ENCODE results near the gene GM2A.

Gene GM2A

DNA sequence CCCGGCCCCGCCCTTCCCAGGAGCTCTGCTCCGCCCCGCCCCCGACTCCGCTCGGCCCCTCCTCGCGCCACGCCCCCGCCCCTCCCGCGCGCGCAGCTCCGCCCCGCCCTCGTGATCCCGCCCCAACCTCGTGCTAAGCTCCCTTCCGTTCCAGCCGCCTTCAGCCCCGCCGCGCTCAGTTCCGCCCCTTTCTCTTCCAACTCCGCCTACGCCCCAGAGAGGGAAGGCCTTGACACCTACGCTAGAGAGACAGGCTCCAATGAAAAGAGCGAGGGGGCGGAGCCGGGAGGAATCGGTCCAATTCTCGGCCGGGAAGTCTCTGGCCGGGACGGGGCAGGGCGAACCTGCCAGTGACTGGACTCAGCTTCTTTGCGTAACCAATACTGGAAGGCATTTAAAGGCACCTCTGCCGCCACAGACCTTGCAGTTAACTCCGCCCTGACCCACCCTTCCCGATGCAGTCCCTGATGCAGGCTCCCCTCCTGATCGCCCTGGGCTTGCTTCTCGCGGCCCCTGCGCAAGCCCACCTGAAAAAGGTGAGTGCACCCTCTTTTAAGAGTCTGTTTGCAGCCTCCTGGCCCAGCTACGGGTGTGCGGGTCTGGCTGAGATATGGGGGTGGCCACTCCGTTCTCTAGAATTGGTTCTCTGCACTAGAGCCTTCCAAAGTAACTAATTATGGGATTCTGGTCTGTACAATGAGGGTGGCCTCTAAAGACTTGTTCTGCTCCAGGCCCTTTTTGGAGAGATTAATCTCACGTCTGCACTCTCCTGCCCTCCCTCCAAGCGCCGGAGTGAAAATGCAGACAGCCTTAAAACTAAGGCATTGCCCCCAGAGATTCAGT lies at the start of gene GM2A:
GM2A (plus strand) TSS at position 424 of the 843 bp plus-strand sequence; CDS start at position 456, 32 bp downstream.
- DNase-seq (ENCODE audit: low read depth), result peak; percentile 98

GRCh38 chr5:151204051-151204450 lies 48.9 kb upstream of the GM2A start:
- DNase-seq (ENCODE audit: low read depth), result no peak

GRCh38 chr5:151205411-151205810 lies 47.6 kb upstream of the GM2A start:
- DNase-seq (ENCODE audit: low read depth), result no peak

- no peak for DNase-seq (ENCODE audit: low read depth)
These were observed 44.5 kb upstream of the GM2A start for GRCh38 chr5:151208481-151208914.

DNA sequence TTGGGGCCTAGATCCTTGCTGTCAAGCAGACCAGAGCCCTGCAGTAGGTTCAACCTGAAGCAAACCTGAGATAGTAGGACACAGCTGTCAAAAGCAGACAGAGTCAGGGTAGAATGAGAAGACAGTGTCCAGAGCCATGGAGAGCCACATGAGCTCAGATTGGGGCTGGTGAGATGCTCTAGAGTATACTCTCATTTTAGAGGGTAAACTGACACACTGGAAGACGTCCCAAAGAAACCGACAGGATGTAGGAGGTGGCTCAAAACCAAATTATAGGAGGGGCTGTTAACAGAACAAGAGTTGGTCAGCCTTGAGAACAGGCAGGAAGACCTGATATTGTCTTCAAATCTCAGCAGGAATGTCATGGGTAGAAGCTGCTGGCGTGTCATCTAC lies 40.6 kb upstream of the GM2A start:
- no peak for DNase-seq (ENCODE audit: low read depth)

- peak; percentile 61 for DNase-seq (ENCODE audit: low read depth)
These were observed 39.0 kb upstream of the GM2A start for GRCh38 chr5:151213803-151214613.

- DNase-seq (ENCODE audit: low read depth), result no peak
These were observed 38.1 kb upstream of the GM2A start for GRCh38 chr5:151214614-151215545.

- no peak for DNase-seq (ENCODE audit: low read depth)
These were observed 37.5 kb upstream of the GM2A start for GRCh38 chr5:151215546-151215880.

DNA sequence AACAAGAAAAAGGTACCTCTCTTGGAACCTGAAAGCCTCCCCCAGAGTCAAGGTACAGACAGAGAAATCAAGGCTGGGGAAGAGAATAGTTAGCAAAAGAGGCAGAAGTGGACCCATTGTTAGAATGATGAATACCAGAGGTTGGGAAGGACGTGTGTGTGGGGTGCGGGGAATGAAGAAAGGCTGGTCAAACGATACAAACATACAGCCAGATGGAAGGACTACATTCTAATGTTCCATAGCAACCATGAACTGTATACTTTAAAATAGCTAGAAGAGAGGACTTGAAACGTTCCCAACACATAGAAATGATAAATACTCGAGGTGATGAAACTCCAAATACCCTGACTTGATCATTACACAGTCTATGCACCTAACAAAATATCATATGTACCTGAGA lies 36.2 kb upstream of the GM2A start:
- DNase-seq (ENCODE audit: low read depth), result no peak

DNA sequence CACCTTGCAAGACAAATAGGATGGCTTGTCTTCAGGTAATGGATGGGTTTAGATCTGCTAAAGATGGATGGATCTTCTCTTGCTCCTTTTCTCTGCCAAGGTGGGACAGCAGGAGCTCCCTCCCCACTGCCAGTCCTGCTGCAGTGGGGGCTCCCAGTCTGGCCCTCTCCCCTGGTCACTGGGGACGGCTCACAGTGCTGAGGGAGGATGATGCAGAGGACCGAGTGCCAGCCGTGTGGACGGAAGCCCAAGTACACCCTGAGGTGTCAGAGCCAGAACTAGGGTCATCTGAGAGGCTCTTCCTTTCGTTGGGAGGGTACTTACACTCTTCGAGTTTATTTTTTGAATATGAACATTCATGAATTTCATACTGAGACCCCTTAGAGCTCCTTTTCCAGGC lies 34.8 kb upstream of the GM2A start:
- DNase-seq (ENCODE audit: low read depth), result no peak

GRCh38 chr5:151219138-151219537 lies 33.8 kb upstream of the GM2A start:
- DNase-seq (ENCODE audit: low read depth), result no peak

DNA sequence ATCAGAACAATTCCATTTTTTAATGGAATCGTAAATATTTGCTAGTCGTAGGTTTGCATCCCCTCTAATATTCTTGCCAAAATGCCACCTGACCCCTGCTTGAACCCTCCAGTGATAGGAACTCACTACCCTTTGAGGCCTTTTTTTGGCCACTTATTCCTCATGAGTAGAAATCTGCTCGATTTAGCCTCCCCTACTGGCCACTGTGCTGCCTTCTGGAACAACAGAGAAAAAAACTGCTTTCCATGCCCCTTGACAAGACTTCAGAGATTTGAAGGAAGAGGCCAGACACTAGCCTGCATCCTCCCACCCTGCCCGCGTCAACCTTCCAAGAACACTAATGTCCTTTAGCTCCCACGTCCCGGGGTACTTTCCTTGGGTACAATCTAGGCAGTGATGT lies 33.2 kb upstream of the GM2A start:
- DNase-seq (ENCODE audit: low read depth), result no peak

DNA sequence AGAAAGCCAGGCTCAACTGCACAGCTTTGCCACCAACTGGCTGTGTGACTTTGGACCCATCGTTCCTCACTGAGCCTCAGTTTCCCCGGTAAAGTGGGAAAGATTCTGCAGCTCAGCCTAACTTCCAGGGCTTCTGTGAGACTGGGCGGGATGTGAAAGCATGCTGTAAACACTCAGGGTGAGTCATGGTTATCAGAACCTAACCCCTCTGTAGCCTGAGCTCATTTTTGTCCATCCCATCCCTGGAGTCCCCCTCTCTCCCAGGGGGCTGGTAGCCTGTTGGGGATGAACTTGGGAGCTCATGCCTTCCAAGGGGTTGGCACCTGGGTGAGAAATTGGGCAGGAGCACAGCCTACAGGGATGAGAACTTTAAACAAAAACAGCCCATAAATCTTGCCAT lies 31.4 kb upstream of the GM2A start:
- no peak for DNase-seq (ENCODE audit: low read depth)

- DNase-seq (ENCODE audit: low read depth), result no peak
These were observed 30.8 kb upstream of the GM2A start for GRCh38 chr5:151222054-151222789.

GRCh38 chr5:151222790-151223446 lies 30.1 kb upstream of the GM2A start:
- DNase-seq (ENCODE audit: low read depth), result no peak

- DNase-seq (ENCODE audit: low read depth), result peak; percentile 28
These were observed 29.3 kb upstream of the GM2A start, which contains the start of gene CCDC69 for GRCh38 chr5:151223447-151224264. CCDC69 (minus strand) TSS chr5:151224092; CDS start chr5:151223970, 122 bp downstream.

- DNase-seq (ENCODE audit: low read depth), result no peak
These were observed 28.6 kb upstream of the GM2A start for GRCh38 chr5:151224372-151224771.

- no peak for DNase-seq (ENCODE audit: low read depth)
These were observed 27.9 kb upstream of the GM2A start for GRCh38 chr5:151225071-151225470.

DNA sequence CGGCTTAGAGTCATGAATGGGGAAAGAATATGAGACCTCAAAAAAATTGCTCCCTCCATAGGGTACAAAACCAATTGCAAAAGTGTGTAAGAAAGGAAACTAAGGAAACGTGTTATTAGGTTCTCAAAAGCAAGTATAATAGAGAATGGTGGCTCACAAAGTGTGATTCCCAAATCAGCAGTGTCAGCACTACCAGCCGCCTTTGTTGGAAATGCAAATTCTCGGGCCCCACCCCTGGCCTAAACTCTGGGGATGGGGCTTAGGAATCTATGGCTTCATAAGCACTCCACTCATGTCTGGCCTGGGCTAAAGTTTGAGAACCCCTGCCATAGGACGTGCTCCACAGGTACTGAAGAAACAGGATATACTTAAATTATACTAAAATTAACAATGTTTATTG lies 27.5 kb upstream of the GM2A start:
- DNase-seq (ENCODE audit: low read depth), result no peak

GRCh38 chr5:151227918-151228447 lies 25.0 kb upstream of the GM2A start:
- DNase-seq (ENCODE audit: low read depth), result no peak

Data from stimulated activated CD4-positive, alpha-beta T cell treated with anti-CD3 and anti-CD28 coated beads, Interleukin-2, amount 100 ng/mL, for 4 hours (primary cell).